ENCODE results near the gene NTS. TPM values are rescaled to one million over a fixed set of nuclear protein-coding genes. Genes with fewer than 3 reads are reported as not detected.
A peak's percentile ranks its signal among the peaks of the same experiment; 100 is the strongest.

The NTS gene
- total and polyA plus RNA-seq, 4 donors: 0.08 to 4.2 (median 0.17) TPM

DNA sequence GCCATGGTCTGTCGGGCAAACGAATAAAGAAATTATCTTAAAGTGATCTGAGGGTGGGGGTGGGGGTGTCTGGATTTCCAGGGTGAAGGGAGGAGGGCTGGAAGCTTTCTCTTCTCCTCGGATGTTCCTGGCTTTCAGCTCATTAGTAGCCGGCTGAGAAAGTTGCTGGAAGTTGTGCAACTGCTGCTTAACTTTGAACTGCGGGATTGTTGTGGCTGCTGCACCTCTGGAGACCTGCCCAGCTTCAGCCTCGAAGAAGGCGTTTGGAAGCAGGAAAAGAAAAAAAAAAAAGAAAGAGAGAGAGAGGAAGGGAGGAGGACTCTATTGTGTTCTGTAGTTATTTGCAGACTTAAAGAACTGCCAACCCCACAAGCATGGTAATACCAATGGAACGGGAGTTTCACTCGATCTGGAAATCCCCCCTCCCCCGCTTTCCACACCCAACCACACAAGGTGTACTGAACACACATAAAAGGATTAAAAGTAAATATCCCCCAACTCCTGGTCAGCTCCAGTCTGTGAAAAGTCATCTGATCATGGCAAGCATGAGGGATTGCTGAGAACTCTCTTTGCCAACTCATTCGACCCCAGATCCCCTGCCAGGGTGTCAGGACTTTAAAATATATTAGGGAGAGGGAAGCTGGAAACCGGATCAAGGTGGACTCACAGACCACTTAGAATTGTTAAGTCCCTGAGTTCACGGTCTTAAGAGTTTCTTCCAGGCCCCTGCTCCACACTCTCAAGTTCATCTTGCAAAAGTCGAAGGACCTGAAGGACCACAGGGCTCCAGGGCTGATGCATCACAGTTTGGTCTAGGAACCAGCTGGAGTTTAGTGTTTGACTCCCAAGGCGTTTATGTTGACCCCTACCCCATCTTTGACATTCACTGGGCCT, 37.7 kb upstream of the NTS start, which contains the start of gene RASSF9:
Gene RASSF9, minus strand, starts transcription at position 213 of the 894 bp plus-strand sequence. Its CDS starts 208 bp downstream, at position 5.
- WGBS: 22% methylated on average over 15 of the region's 15 CpGs

DNA sequence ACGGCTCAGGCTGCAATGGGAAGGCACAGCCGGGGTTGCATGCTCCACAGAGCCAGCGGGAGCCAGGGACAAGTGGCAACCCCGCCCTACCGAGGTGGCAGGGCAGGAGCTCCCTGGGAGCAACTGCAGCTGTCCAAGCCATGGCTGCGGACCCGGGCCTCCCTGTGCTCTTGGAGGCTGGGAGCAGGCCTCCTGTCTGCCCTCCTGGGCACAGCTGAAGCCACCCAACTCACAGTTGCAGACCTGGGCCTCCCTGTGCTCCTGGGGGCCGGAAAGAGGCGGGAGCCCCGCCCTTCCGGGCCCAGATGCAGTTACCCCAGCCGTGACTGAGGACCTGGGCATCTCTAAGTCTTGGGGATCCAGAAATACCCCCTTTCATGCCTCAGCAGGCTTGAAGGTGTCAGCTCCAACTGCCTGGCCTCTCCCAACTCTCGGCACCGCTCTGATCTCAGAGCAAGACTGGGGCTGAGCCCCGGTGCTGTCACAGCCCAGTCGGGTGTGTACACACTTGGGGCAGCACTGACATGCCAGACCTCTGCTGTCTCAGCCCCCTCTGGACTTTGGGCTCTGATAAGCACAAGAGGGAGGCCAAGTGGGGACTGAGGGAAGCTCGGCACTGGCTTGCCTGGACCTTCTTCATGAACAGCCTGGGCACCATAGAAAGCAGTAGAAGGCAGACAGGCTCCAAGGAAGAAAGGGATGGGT, 30.3 kb upstream of the NTS start:
- H3K9me3 ChIP-seq (ENCODE audit: control insufficient read depth in 4 of 4, low read length in 3 of 4): no peaks in the 10 kb centered on the region
- H3K27ac ChIP-seq (ENCODE audit: low read depth in 1 of 2, low read length in 2 of 2): no peak overlapping the region
- no peaks in the 10 kb centered on the region for H3K4me1 ChIP-seq (ENCODE audit: control insufficient read depth in 4 of 4, insufficient read depth in 4 of 4, low read length in 3 of 4)
- no peak overlapping the region for H3K4me3 ChIP-seq (ENCODE audit: low read depth in 1 of 3, low read length in 3 of 3)
- no peak overlapping the region for H3K9ac ChIP-seq (ENCODE audit: low read depth in 1 of 2, low read length in 2 of 2)
- peaks cover 0 to 7% (median 0%) of the 10 kb centered on the region in 4 donors for H3K27me3 ChIP-seq (ENCODE audit: control insufficient read depth in 4 of 4, insufficient read depth in 4 of 4, low read length in 3 of 4)
- 82% methylated on average over 17 of the region's 17 CpGs for WGBS
- TF ChIP-seq RAD21 (IDR thresholded peaks at IDR 0.05) (no peak), NR2F2 (IDR thresholded peaks at IDR 0.05) (no peak), HNF4A (conservative IDR thresholded peaks at IDR 0.05) (no peak), JUND (IDR thresholded peaks at IDR 0.05) (no peak), TAF1 (conservative IDR thresholded peaks at IDR 0.05) (no peak), GABPA (IDR thresholded peaks at IDR 0.05 in 1 of 2, conservative IDR thresholded peaks at IDR 0.05 in 1 of 2) (no peak)
- TF ChIP-seq, protein P1, sequence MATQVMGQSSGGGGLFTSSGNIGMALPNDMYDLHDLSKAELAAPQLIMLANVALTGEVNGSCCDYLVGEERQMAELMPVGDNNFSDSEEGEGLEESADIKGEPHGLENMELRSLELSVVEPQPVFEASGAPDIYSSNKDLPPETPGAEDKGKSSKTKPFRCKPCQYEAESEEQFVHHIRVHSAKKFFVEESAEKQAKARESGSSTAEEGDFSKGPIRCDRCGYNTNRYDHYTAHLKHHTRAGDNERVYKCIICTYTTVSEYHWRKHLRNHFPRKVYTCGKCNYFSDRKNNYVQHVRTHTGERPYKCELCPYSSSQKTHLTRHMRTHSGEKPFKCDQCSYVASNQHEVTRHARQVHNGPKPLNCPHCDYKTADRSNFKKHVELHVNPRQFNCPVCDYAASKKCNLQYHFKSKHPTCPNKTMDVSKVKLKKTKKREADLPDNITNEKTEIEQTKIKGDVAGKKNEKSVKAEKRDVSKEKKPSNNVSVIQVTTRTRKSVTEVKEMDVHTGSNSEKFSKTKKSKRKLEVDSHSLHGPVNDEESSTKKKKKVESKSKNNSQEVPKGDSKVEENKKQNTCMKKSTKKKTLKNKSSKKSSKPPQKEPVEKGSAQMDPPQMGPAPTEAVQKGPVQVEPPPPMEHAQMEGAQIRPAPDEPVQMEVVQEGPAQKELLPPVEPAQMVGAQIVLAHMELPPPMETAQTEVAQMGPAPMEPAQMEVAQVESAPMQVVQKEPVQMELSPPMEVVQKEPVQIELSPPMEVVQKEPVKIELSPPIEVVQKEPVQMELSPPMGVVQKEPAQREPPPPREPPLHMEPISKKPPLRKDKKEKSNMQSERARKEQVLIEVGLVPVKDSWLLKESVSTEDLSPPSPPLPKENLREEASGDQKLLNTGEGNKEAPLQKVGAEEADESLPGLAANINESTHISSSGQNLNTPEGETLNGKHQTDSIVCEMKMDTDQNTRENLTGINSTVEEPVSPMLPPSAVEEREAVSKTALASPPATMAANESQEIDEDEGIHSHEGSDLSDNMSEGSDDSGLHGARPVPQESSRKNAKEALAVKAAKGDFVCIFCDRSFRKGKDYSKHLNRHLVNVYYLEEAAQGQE (IDR thresholded peaks at IDR 0.05): no peak
- TF ChIP-seq, protein P2, sequence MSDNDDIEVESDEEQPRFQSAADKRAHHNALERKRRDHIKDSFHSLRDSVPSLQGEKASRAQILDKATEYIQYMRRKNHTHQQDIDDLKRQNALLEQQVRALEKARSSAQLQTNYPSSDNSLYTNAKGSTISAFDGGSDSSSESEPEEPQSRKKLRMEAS (IDR thresholded peaks at IDR 0.05): no peak
- TF ChIP-seq, protein P3, sequence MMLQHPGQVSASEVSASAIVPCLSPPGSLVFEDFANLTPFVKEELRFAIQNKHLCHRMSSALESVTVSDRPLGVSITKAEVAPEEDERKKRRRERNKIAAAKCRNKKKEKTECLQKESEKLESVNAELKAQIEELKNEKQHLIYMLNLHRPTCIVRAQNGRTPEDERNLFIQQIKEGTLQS (IDR thresholded peaks at IDR 0.05): no peak
- DNase-seq (ENCODE audit: low spot score): no peak
- H3K36me3 ChIP-seq (ENCODE audit: control insufficient read depth in 4 of 4, insufficient read depth in 3 of 4, low read depth in 1 of 4, low read length in 3 of 4): no peaks in the 10 kb centered on the region

More for the DNA sequence above, 37.7 kb upstream of the NTS start, which contains the start of gene RASSF9:
- peak within 1 kb of the TSS; percentile 6 to 30 for H3K9ac ChIP-seq (ENCODE audit: low read depth in 1 of 2, low read length in 2 of 2)
- H3K9me3 ChIP-seq (ENCODE audit: control insufficient read depth in 4 of 4, low read length in 3 of 4): no peaks in the 10 kb centered on the region
- peak within 1 kb of the TSS in 1 of 2 donors; percentile 37 for H3K27ac ChIP-seq (ENCODE audit: low read depth in 1 of 2, low read length in 2 of 2)
- peaks cover 0 to 2% (median under 1%) of the 10 kb centered on the region in 4 donors for H3K4me1 ChIP-seq (ENCODE audit: control insufficient read depth in 4 of 4, insufficient read depth in 4 of 4, low read length in 3 of 4)
- no peak for TF ChIP-seq TAF1 (conservative IDR thresholded peaks at IDR 0.05)
- peak; percentile 34 to 37 for TF ChIP-seq HNF4A (conservative IDR thresholded peaks at IDR 0.05)
- no peaks in the 10 kb centered on the region for H3K27me3 ChIP-seq (ENCODE audit: control insufficient read depth in 4 of 4, insufficient read depth in 4 of 4, low read length in 3 of 4)
- no peak for DNase-seq (ENCODE audit: low spot score)
- H3K36me3 ChIP-seq (ENCODE audit: control insufficient read depth in 4 of 4, insufficient read depth in 3 of 4, low read depth in 1 of 4, low read length in 3 of 4): no peaks in the 10 kb centered on the region
- peak within 1 kb of the TSS in 2 of 3 donors; percentile 27 to 32 for H3K4me3 ChIP-seq (ENCODE audit: low read depth in 1 of 3, low read length in 3 of 3)

DNA sequence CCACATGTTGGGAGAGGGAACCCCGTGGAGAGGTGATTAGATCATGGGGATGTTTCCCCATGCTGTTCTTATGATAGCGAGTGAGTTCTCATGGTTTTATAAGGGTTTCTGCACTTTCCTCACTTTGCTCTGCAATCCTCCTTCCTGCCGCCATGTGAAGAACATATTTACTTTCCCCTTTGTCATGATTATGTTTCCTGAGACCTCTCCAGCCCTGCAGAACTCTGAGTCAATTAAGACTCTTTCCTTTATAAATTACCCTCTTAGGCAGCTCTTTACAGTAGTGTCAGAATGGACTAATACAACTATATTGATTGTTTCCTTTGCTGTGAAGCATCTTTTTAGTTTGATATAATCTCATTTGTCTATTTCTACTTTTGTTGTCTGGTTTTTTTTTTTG, 24.8 kb upstream of the NTS start:
- no peaks in the 10 kb centered on the region for H3K4me1 ChIP-seq (ENCODE audit: control insufficient read depth in 4 of 4, insufficient read depth in 4 of 4, low read length in 3 of 4)
- peaks cover 0 to 7% (median 0%) of the 10 kb centered on the region in 4 donors for H3K27me3 ChIP-seq (ENCODE audit: control insufficient read depth in 4 of 4, insufficient read depth in 4 of 4, low read length in 3 of 4)
- no peak overlapping the region for H3K9ac ChIP-seq (ENCODE audit: low read depth in 1 of 2, low read length in 2 of 2)
- no peak overlapping the region for H3K27ac ChIP-seq (ENCODE audit: low read depth in 1 of 2, low read length in 2 of 2)
- no peak for DNase-seq (ENCODE audit: low spot score)
- no peaks in the 10 kb centered on the region for H3K9me3 ChIP-seq (ENCODE audit: control insufficient read depth in 4 of 4, low read length in 3 of 4)
- no peaks in the 10 kb centered on the region for H3K36me3 ChIP-seq (ENCODE audit: control insufficient read depth in 4 of 4, insufficient read depth in 3 of 4, low read depth in 1 of 4, low read length in 3 of 4)
- TF ChIP-seq HNF4A (conservative IDR thresholded peaks at IDR 0.05): no peak
- no peak for TF ChIP-seq YY1 (IDR thresholded peaks at IDR 0.05)
- no peak for TF ChIP-seq EGR1 (IDR thresholded peaks at IDR 0.05; ENCODE audit: low read depth in 2 of 2)
- TF ChIP-seq RAD21 (IDR thresholded peaks at IDR 0.05): no peak
- TF ChIP-seq, protein P3 (IDR thresholded peaks at IDR 0.05): no peak
- TF ChIP-seq, protein P4, sequence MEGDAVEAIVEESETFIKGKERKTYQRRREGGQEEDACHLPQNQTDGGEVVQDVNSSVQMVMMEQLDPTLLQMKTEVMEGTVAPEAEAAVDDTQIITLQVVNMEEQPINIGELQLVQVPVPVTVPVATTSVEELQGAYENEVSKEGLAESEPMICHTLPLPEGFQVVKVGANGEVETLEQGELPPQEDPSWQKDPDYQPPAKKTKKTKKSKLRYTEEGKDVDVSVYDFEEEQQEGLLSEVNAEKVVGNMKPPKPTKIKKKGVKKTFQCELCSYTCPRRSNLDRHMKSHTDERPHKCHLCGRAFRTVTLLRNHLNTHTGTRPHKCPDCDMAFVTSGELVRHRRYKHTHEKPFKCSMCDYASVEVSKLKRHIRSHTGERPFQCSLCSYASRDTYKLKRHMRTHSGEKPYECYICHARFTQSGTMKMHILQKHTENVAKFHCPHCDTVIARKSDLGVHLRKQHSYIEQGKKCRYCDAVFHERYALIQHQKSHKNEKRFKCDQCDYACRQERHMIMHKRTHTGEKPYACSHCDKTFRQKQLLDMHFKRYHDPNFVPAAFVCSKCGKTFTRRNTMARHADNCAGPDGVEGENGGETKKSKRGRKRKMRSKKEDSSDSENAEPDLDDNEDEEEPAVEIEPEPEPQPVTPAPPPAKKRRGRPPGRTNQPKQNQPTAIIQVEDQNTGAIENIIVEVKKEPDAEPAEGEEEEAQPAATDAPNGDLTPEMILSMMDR (IDR thresholded peaks at IDR 0.05; ENCODE audit: low read depth, low read length, missing input control): no peak
- 74% methylated on average over 3 of the region's 3 CpGs for WGBS
- H3K4me3 ChIP-seq (ENCODE audit: low read depth in 1 of 3, low read length in 3 of 3): no peak overlapping the region

Measured in liver (tissue), 9 donors.